Common myeloid progenitor, CD34-positive (primary cell): ENCODE results near the gene TMEM31.

Experiments
- CTCF ChIA-PET: fragments of 350-600 bp; sonication (Branson Sonifier 250); formaldehyde crosslinking; loops from one replicate; lab custom pipeline; 2021; ENCODE audit warnings: antibody characterized with exemption; lab: Charles Lee
- POLR2A ChIA-PET: fragments of 350-600 bp; sonication (Branson Sonifier 250); formaldehyde crosslinking; loops from one replicate; lab custom pipeline; 2021; ENCODE audit warnings: antibody characterized with exemption; lab: Charles Lee
- DNase-seq, 3 donors: peaks; one replicate each; pipeline versions ENCODE4 v3.0.0 to v3.0.0-alpha.2; 2013
- H3K27ac ChIP-seq, 2 experiments: 1 replicate in 1 of 2; 2 replicates in 1 of 2; pipeline ENCODE4 v1.7.0; 2013; ENCODE audit warnings: inconsistent platforms in 2 of 2, low read length in 2 of 2, mild to moderate bottlenecking in 2 of 2, low read depth in 1 of 2, moderate library complexity in 1 of 2; ENCODE audit not compliant: severe bottlenecking in 2 of 2, insufficient read depth in 1 of 2, poor library complexity in 1 of 2
- H3K27me3 ChIP-seq, 5 experiments: replicated peaks in 2 of 5; 1 replicate in 3 of 5; 2 replicates in 2 of 5; pipeline versions ENCODE4 v1.6.1 to v1.7.0; 2013; ENCODE audit warnings: low read length in 4 of 5, mild to moderate bottlenecking in 2 of 5, moderate library complexity in 2 of 5, inconsistent platforms in 1 of 5; ENCODE audit not compliant: insufficient read depth in 5 of 5, control insufficient read depth in 4 of 5
- H3K36me3 ChIP-seq, 4 experiments: 1 replicate in 2 of 4; 2 replicates in 2 of 4; pipeline versions ENCODE4 v1.6.1 to v1.7.0; 2013; ENCODE audit warnings: low read length in 3 of 4, control low read depth in 1 of 4, mild to moderate bottlenecking in 1 of 4; ENCODE audit not compliant: control insufficient read depth in 4 of 4, insufficient read depth in 4 of 4
- H3K4me1 ChIP-seq, 4 experiments: 1 replicate in 3 of 4; 2 replicates in 1 of 4; pipeline versions ENCODE4 v1.6.1 to v1.7.1; 2013; ENCODE audit warnings: low read length in 3 of 4, mild to moderate bottlenecking in 3 of 4, control low read depth in 1 of 4, inconsistent platforms in 1 of 4, moderate library complexity in 1 of 4; ENCODE audit not compliant: control insufficient read depth in 4 of 4, insufficient read depth in 4 of 4; ENCODE audit errors: control extremely low read depth in 1 of 4
- H3K4me3 ChIP-seq, 7 experiments: 1 replicate in 4 of 7; 2 replicates in 3 of 7; pipeline versions ENCODE4 v1.5.1 to v1.7.0; 2013; ENCODE audit warnings: mild to moderate bottlenecking in 7 of 7, low read length in 6 of 7, moderate library complexity in 6 of 7, inconsistent platforms in 2 of 7, low read depth in 2 of 7, control low read depth in 1 of 7; ENCODE audit not compliant: insufficient read depth in 4 of 7, control insufficient read depth in 1 of 7; ENCODE audit errors: extremely low read depth in 1 of 7
- H3K9me3 ChIP-seq, 5 experiments: 1 replicate in 4 of 5; 2 replicates in 1 of 5; pipeline versions ENCODE4 v1.6.1 to v1.7.1; 2013; ENCODE audit warnings: low read length in 4 of 5, mild to moderate bottlenecking in 2 of 5, inconsistent platforms in 1 of 5, low read depth in 1 of 5, moderate library complexity in 1 of 5; ENCODE audit not compliant: control insufficient read depth in 4 of 5, insufficient read depth in 2 of 5; ENCODE audit errors: control extremely low read depth in 1 of 5
- WGBS: methylation state at CpG from one replicate; pipeline ENCODE4 v1.1.5; 2013; ENCODE audit not compliant: insufficient coverage; 5-methylcytosine and 5-hydroxymethylcytosine counted together

TMEM31 gene

GRCh38 chrX:103734125-103734760 lies 23.5 kb downstream of the TMEM31 start:
- Histone ChIP-seq H3K9me3 (no peaks in the 10 kb centered on the region), H3K4me1 (peaks cover 0 to 28% (median 17%) of the 10 kb centered on the region in 4 experiments), H3K4me3 (no peak overlapping the region), H3K36me3 (no peaks in the 10 kb centered on the region), H3K27me3 (peaks cover 0 to 3% (median 0%) of the 10 kb centered on the region in 5 experiments), H3K27ac (no peak overlapping the region)
- ChIA-PET CTCF (interaction anchor here (1.3 kb wide), 1 partner anchor 21 kb away, joined by 3 read pairs; no protein-coding TSS in a partner anchor), POLR2A (no interaction called here)
- WGBS: 83% methylated on average over 1 of the region's 4 CpGs
- DNase-seq: no peak

- POLR2A ChIA-PET: no interaction called here
- H3K27ac ChIP-seq: no peak overlapping the region
- CTCF ChIA-PET: interaction anchor here (1.4 kb wide), 1 partner anchor 12 kb away, joined by 3 read pairs; no protein-coding TSS in a partner anchor
- no peaks in the 10 kb centered on the region for H3K9me3 ChIP-seq
- H3K27me3 ChIP-seq: peaks cover 0 to 3% (median 0%) of the 10 kb centered on the region in 5 experiments
- peaks cover 0 to 8% (median 3%) of the 10 kb centered on the region in 4 experiments for H3K4me1 ChIP-seq
- H3K4me3 ChIP-seq: no peak overlapping the region
- peak; percentile 14 to 74 (median 62) for DNase-seq
- no peaks in the 10 kb centered on the region for H3K36me3 ChIP-seq
These were observed 27.0 kb downstream of the TMEM31 start for GRCh38 chrX:103737696-103738095.

DNA sequence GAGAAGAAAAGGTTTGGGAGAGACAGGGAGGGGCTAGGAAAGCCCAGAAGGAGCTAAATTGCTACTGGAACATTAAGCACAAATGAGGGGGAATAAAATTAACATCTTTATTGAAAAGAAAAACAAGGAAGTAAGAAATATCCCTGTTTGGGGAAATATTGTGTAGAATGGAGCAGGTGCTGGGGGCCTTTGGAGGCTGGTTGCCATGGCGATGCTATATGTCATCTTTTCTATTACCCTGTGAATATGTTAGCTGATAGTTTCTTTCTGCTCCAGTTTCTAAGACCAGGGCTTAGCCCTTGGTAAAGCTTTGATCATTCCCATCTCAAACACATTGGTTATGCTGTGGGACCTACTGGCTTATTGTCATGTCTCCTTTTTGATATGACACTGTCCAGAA lies 28.7 kb downstream of the TMEM31 start:
- Histone ChIP-seq H3K27ac (no peak overlapping the region), H3K27me3 (peaks cover 0 to 3% (median 0%) of the 10 kb centered on the region in 5 experiments), H3K4me1 (peaks cover 0 to 8% (median 3%) of the 10 kb centered on the region in 4 experiments), H3K9me3 (no peaks in the 10 kb centered on the region), H3K4me3 (no peak overlapping the region), H3K36me3 (no peaks in the 10 kb centered on the region)
- CTCF ChIA-PET: no interaction called here
- no peak for DNase-seq
- 67% methylated on average over 1 of the region's 1 CpG for WGBS
- POLR2A ChIA-PET: interaction anchor here (0.6 kb wide), 1 partner anchor 88 kb away, joined by 3 read pairs; no protein-coding TSS in a partner anchor

GRCh38 chrX:103741879-103742278 lies 31.2 kb downstream of the TMEM31 start:
- Histone ChIP-seq H3K4me1 (peaks cover 0 to 8% (median 3%) of the 10 kb centered on the region in 4 experiments), H3K4me3 (no peak overlapping the region), H3K9me3 (no peaks in the 10 kb centered on the region), H3K36me3 (no peaks in the 10 kb centered on the region), H3K27ac (no peak overlapping the region), H3K27me3 (peaks cover 0 to 5% (median 0%) of the 10 kb centered on the region in 5 experiments)
- no peak for DNase-seq
- WGBS: 70% methylated on average over 1 of the region's 1 CpG
- ChIA-PET POLR2A (no interaction called here), CTCF (interaction anchor here (1.2 kb wide), 1 partner anchor 29 kb away, joined by 3 read pairs; no protein-coding TSS in a partner anchor)

DNA sequence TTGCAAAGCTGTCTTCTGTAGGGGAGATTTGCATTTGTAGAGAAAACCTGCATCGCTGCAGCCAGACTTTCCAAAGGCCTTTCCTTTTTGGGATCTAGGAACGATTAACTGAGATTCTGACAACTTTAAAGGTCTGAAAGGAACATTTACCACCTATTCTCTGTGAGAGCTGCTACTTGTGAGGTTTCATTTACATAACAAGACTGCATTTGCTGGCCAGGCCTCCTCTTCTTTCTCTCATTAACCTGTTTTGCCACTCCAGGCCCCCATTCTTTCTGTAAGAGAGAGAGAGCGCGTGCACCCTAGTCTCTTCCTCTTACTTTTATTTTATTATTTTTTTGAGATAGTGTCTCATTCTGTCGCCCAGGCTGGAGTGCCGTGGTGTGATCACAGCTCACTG lies 31.6 kb downstream of the TMEM31 start:
- Histone ChIP-seq H3K9me3 (no peaks in the 10 kb centered on the region), H3K27me3 (peaks cover 0 to 5% (median 0%) of the 10 kb centered on the region in 5 experiments), H3K4me1 (peaks cover 0 to 5% (median 1%) of the 10 kb centered on the region in 4 experiments), H3K36me3 (no peaks in the 10 kb centered on the region), H3K27ac (no peak overlapping the region), H3K4me3 (no peak overlapping the region)
- 73% methylated on average over 3 of the region's 6 CpGs for WGBS
- CTCF ChIA-PET: no interaction called here
- no peak for DNase-seq
- POLR2A ChIA-PET: no interaction called here

DNA sequence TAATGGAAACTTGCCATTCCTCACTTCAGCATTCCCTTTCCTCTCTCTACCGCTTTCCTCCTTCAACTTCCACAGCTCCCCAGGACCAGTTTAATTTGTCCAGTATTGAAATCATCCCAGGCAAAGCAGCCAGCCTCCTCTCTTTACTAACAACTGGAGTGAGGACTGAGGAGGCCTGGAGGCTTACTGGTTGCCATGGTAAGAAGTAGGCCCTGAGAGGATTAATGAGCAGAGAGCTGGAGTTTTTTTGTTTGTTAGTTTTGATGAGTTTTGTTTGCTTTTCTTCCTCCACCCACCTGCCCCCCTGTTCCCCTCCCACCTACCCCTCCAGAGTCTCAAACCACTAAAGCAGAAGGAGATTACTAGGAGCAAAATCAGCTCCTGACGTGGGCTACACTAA lies 36.5 kb downstream of the TMEM31 start:
- CTCF ChIA-PET: no interaction called here
- DNase-seq: no peak
- no CpG with 5 or more reads among the region's 2 CpGs for WGBS
- Histone ChIP-seq H3K4me3 (no peak overlapping the region), H3K27ac (no peak overlapping the region), H3K27me3 (peaks cover 0 to 6% (median 0%) of the 10 kb centered on the region in 5 experiments), H3K4me1 (no peaks in the 10 kb centered on the region), H3K36me3 (no peaks in the 10 kb centered on the region), H3K9me3 (no peaks in the 10 kb centered on the region)
- POLR2A ChIA-PET: no interaction called here

- ChIA-PET POLR2A (no interaction called here), CTCF (interaction anchor here (0.8 kb wide), 1 partner anchor 16 kb away, joined by 4 read pairs; no protein-coding TSS in a partner anchor)
- 86% methylated on average over 2 of the region's 4 CpGs for WGBS
These were observed 43.7 kb downstream of the TMEM31 start for GRCh38 chrX:103754401-103754800.

More at GRCh38 chrX:103754401-103754800, 43.7 kb downstream of the TMEM31 start:
- Histone ChIP-seq H3K9me3 (peaks cover 0 to 4% (median 0%) of the 10 kb centered on the region in 5 experiments), H3K36me3 (no peaks in the 10 kb centered on the region), H3K4me3 (no peak overlapping the region), H3K27me3 (no peaks in the 10 kb centered on the region), H3K4me1 (peaks cover 0 to 18% (median 8%) of the 10 kb centered on the region in 4 experiments), H3K27ac (no peak overlapping the region)
- DNase-seq: no peak
